ENCODE measurements around the gene IRF1.
"Not testable (repeated sequence)": the region's sequence is repeated elsewhere in the genome, so short reads cannot be mapped to it uniquely, and the experiment has no call there.

IRF1 gene

DNA sequence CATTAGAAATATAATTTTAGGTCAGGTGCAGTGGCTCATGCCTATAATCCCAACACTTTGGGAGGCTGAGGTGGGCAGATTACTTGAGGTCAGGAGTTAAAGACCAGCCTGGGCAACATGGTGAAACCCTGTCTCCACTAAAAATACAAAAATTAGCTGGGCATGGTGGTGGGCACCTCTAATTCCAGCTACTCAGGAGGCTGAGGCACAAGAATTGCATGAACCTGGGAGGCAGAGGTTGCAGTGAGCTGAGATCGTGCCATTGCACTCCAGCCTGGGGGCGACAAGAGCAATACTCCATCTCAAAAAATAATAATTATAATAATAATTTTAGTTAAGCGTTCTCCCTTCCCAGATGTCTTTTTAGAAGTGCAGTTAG is 52.3 kb downstream of the IRF1 start:
- not testable (repeated sequence) for DNase-seq (ENCODE audit: low read depth)

GRCh38 chr5:132437604-132438266 is 52.8 kb downstream of the IRF1 start:
- peak; percentile 86 for DNase-seq (ENCODE audit: low read depth)

- no peak for DNase-seq (ENCODE audit: low read depth)
Observed at GRCh38 chr5:132436936-132437335, 53.6 kb downstream of the IRF1 start.

DNA sequence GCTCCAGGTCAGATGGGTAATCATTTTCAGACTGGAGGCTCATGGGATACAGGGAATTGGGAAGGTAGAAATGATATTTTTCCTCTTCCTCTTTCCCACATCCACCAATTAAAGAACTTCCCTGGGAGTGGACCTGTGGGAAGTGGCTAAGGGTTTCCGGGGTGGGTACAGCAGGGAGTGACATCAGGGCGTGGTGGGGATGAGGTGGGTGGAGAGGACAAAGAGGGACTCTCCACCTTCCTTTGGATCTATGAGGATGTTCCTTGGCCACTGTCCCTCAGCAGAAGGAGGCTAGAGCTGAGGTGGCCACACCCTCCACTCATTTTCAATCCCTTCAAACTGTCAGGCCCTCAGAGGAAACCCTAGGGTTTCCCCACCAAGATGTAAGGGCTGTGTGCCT is 54.7 kb downstream of the IRF1 start:
- no peak for DNase-seq (ENCODE audit: low read depth)

GRCh38 chr5:132435447-132435846 is 55.1 kb downstream of the IRF1 start:
- DNase-seq (ENCODE audit: low read depth), result no peak

DNA sequence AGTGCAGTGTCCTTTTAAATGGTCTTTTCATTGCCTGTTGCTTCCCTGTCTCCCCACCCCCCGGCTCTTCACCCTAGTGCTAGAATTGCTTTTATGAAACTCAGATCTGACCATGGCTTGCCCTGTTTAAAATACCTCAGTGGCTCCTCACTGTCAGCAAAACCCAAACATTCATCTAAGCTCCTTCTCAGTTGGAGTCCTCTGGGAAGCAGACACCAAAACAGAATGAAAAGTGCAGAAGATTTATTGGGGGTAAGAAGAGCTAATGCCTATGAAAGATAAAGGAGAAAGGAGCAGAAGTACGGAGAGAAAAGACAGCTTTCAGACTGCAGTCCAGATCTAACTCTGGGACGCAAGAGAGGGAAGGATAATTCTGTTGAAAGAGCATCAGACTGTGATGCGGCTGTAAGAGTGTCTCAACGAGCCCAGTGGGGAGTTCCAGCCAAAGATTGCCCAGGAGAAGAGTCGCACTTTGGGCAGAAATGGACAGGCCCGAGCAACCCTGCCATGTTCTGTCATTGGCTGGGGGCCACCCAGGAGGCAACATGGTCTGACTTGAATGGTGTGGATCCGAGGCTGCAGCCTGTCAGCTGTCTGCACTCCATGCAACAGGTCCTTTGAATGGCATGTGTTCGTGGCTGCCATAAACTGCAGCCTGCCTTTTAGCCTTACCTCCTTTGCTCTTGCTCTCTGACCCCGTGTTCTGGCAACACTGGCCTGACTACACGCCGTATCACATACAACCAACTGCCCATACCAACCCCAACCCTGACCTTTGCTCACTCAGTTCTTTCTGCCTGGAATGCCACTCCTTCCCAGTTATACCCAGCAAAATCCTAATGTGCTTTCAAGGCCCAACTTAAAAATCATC is 55.9 kb downstream of the IRF1 start:
- no peak for DNase-seq (ENCODE audit: low read depth)

DNA sequence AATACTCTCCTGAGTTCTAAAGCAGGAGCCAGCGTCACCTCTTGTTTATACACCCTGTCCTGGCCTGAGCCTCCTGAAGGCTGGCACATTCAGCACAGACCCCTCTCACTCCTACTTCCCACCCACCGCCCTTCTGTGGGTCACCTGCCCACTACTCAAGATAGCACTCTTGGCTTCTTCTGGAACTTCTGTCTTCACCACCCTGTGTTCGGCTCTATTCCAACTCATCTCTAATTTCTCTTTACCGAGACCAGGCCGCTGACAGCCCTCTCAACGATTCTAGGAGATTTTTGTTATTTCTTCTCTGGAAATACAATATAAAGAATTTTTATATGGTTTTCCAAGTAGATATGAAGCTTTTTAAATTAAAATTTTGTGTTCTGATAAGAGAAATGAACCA is 57.4 kb downstream of the IRF1 start:
- DNase-seq (ENCODE audit: low read depth), result no peak

GRCh38 chr5:132431632-132432031 is 58.9 kb downstream of the IRF1 start:
- no peak for DNase-seq (ENCODE audit: low read depth)

All from GM04504 (cell line).